K562 (cell line): Measurements from ENCODE around the gene ZKSCAN5. TPM values are rescaled to one million over a fixed set of nuclear protein-coding genes. Genes with fewer than 3 reads are reported as not detected.

Experiments
- CCAR2 ChIP-seq: fragments of 200-400 bp; formaldehyde crosslinking; IDR thresholded peaks from 2 replicates; pipeline ENCODE4 v1.6.1; 2017; ENCODE audit warnings: mild to moderate bottlenecking, low read depth, low read length
- CHD2 ChIP-seq: IDR thresholded peaks from 2 replicates; pipeline ENCODE4 v1.6.1; 2011; ENCODE audit warnings: low read depth, low read length
- E2F8 ChIP-seq: fragments of 450-650 bp; IDR thresholded peaks from 2 replicates; pipeline ENCODE4 v1.7.1; 2018; ENCODE audit warnings: mild to moderate bottlenecking, low read depth; ENCODE audit not compliant: partially characterized antibody
- ESRRA ChIP-seq: fragments of 450-650 bp; IDR thresholded peaks from 2 replicates; pipeline ENCODE4 v1.6.1; 2014; ENCODE audit warnings: low read depth, mild to moderate bottlenecking, moderate library complexity, borderline replicate concordance
- HOXB6 ChIP-seq: fragments of 250-450 bp; sonication (Bioruptor Pico); IDR thresholded peaks from 2 replicates; pipeline ENCODE4 v1.5.1; 2022; ENCODE audit warnings: mild to moderate bottlenecking, borderline replicate concordance
- JUND ChIP-seq, 2 experiments: IDR thresholded peaks; 2 replicates in 1 of 2; 3 replicates in 1 of 2; pipeline ENCODE4 v1.6.1; 2011; ENCODE audit warnings: borderline replicate concordance in 2 of 2, low read depth in 2 of 2, low read length in 2 of 2, improper control_type of control experiment in 1 of 2, missing biosample characterization in 1 of 2, missing genetic modification characterization in 1 of 2, missing genetic modification reagents in 1 of 2
- KAT7 ChIP-seq: sonication (generic); formaldehyde crosslinking; IDR thresholded peaks from 2 replicates; pipeline ENCODE4 v1.8.0; 2022; ENCODE audit warnings: missing genetic modification reagents, mild to moderate bottlenecking, borderline replicate concordance
- KDM5B ChIP-seq: fragments of 200-600 bp; sonication (generic); IDR thresholded peaks from 2 replicates; pipeline ENCODE4 v1.6.1; 2012; ENCODE audit warnings: low read depth, mild to moderate bottlenecking, moderate library complexity, low read length, control low read depth, inconsistent platforms; ENCODE audit not compliant: insufficient replicate concordance
- KLF6 ChIP-seq: fragments of 250-450 bp; sonication (Bioruptor Pico); IDR thresholded peaks from 2 replicates; pipeline ENCODE4 v1.4.0; 2020; ENCODE audit warnings: mild to moderate bottlenecking, moderate library complexity, borderline replicate concordance
- MIER1 ChIP-seq: fragments of 450-650 bp; IDR thresholded peaks from 2 replicates; pipeline ENCODE4 v1.6.1; 2016; ENCODE audit warnings: antibody characterized with exemption, mild to moderate bottlenecking, low read depth
- NR2C1 ChIP-seq, 2 experiments: fragments of 450-650 bp; IDR thresholded peaks; 2 replicates each; pipeline ENCODE4 v1.6.1; 2017; ENCODE audit warnings: mild to moderate bottlenecking in 2 of 2, antibody characterized with exemption in 1 of 2, inconsistent platforms in 1 of 2, missing compliant biosample characterization in 1 of 2, missing genetic modification characterization in 1 of 2
- SIN3B ChIP-seq: fragments of 450-650 bp; IDR thresholded peaks from 2 replicates; pipeline ENCODE4 v1.6.1; 2017; ENCODE audit warnings: low read depth, mild to moderate bottlenecking, moderate library complexity
- ZFP36 ChIP-seq: fragments of 150-350 bp; IDR thresholded peaks from 2 replicates; pipeline ENCODE4 v1.6.1; 2018; ENCODE audit warnings: low read length, low read depth; ENCODE audit not compliant: partially characterized antibody
- ZFX ChIP-seq: sonication (generic); formaldehyde crosslinking; IDR thresholded peaks from 2 replicates; pipeline ENCODE4 v1.8.0; 2022; ENCODE audit warnings: mild to moderate bottlenecking, missing genetic modification reagents, moderate library complexity
- ZNF695 ChIP-seq: fragments of 450-650 bp; formaldehyde crosslinking; IDR thresholded peaks from 2 replicates; pipeline ENCODE4 v1.4.0; 2020; ENCODE audit warnings: mild to moderate bottlenecking, moderate library complexity
- polyA plus RNA-seq, 8 experiments: library from polyadenylated mRNA; depleted of rRNA in 4 of 8; stranded (reverse) in 5 of 8; unstranded in 3 of 8; fragments of >200 nt; fragmentation: Nextera tagmentation in 2 of 8; fragmentation: Illumina TruSeq in 1 of 8; extraction: Ambion mirVana in 2 of 8; extraction: Trizol in 1 of 8; gene quantifications; 2 replicates each; pipeline versions ENCODE4 v1.2.1 to v1.2.3, GENCODE V29; 2011 to 2014; ENCODE audit warnings: inconsistent platforms in 1 of 8, missing spikeins in 1 of 8
- total RNA-seq, 7 experiments: library from RNA; depleted of rRNA in 6 of 7; stranded (reverse); fragments of >200 nt in 6 of 7; fragmentation: Illumina TruSeq in 2 of 7; extraction: Trizol in 2 of 7; gene quantifications; 2 replicates each; pipeline versions ENCODE4 v1.2.1 to v1.2.3, GENCODE V29; 2011 to 2021; ENCODE audit warnings: low replicate concordance in 1 of 7
- TF ChIP-seq, protein P1 (sequence below): fragments of 450-650 bp; formaldehyde crosslinking; IDR thresholded peaks from 2 replicates; pipeline ENCODE4 v1.4.0; 2020; ENCODE audit warnings: mild to moderate bottlenecking, moderate library complexity
- TF ChIP-seq, protein P2 (sequence below), 2 experiments: fragments of 450-650 bp in 1 of 2; sonication (generic) in 1 of 2; formaldehyde crosslinking in 1 of 2; IDR thresholded peaks in 1 of 2; conservative IDR thresholded peaks in 1 of 2; 2 replicates each; pipeline versions ENCODE4 v1.6.1 to v1.8.1; 2016 to 2023; ENCODE audit warnings: mild to moderate bottlenecking in 2 of 2, moderate library complexity in 2 of 2, inconsistent platforms in 1 of 2, missing genetic modification reagents in 1 of 2
- TF ChIP-seq, protein P3 (sequence below): sonication (generic); formaldehyde crosslinking; IDR thresholded peaks from 2 replicates; pipeline ENCODE4 v1.5.0; 2020; ENCODE audit warnings: missing genetic modification reagents

Gene ZKSCAN5
- total and polyA plus RNA-seq, 9 of the 15 experiments (the other 6 are each of a cell fraction or from before 2014, with no cell fraction given), result 4.2 to 19.0 (median 15.0) TPM

- TF ChIP-seq, protein P1, sequence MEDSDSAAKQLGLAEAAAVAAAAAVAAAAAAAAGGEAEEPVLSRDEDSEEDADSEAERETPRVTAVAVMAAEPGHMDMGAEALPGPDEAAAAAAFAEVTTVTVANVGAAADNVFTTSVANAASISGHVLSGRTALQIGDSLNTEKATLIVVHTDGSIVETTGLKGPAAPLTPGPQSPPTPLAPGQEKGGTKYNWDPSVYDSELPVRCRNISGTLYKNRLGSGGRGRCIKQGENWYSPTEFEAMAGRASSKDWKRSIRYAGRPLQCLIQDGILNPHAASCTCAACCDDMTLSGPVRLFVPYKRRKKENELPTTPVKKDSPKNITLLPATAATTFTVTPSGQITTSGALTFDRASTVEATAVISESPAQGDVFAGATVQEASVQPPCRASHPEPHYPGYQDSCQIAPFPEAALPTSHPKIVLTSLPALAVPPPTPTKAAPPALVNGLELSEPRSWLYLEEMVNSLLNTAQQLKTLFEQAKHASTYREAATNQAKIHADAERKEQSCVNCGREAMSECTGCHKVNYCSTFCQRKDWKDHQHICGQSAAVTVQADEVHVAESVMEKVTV (CRISPR knock-in tag), result no peak
- TF ChIP-seq, protein P2, sequence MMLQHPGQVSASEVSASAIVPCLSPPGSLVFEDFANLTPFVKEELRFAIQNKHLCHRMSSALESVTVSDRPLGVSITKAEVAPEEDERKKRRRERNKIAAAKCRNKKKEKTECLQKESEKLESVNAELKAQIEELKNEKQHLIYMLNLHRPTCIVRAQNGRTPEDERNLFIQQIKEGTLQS (IDR thresholded peaks at IDR 0.05), result peak; percentile 56
- TF ChIP-seq, protein P2 (CRISPR knock-in tag; conservative IDR thresholded peaks at IDR 0.05), result no peak; the same call in 1 of the 2 replicates
- TF ChIP-seq E2F8, result peak; percentile 29
- TF ChIP-seq ZFX (CRISPR knock-in tag), result peak; percentile 64; the same call in 1 of the 2 replicates
- TF ChIP-seq MIER1, result no peak
- TF ChIP-seq ZNF695 (CRISPR knock-in tag), result peak; percentile 56; the same call in 1 of the 2 replicates
- peak; percentile 79 for TF ChIP-seq NR2C1 (IDR thresholded peaks at IDR 0.05)
- TF ChIP-seq NR2C1 (tag; IDR thresholded peaks at IDR 0.05), result no peak
- peak; percentile 71; the same call in 1 of the 2 replicates for TF ChIP-seq CHD2
- TF ChIP-seq, protein P3, sequence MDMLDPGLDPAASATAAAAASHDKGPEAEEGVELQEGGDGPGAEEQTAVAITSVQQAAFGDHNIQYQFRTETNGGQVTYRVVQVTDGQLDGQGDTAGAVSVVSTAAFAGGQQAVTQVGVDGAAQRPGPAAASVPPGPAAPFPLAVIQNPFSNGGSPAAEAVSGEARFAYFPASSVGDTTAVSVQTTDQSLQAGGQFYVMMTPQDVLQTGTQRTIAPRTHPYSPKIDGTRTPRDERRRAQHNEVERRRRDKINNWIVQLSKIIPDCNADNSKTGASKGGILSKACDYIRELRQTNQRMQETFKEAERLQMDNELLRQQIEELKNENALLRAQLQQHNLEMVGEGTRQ (CRISPR knock-in tag), result peak; percentile 99
- TF ChIP-seq CCAR2, result no peak
- TF ChIP-seq ESRRA, result 0 out of 2 replicates have a peak, but pooled peaks have one; percentile 29
- TF ChIP-seq KDM5B, result peak; percentile 84
- no peak; the same call in 1 of the 2 replicates for TF ChIP-seq KLF6
- no peak for TF ChIP-seq KAT7 (CRISPR knock-in tag)
- no peak for TF ChIP-seq ZFP36
- no peak for TF ChIP-seq HOXB6 (CRISPR knock-in tag)
- TF ChIP-seq SIN3B, result peak; percentile 76
- peak; percentile 63 for TF ChIP-seq JUND (IDR thresholded peaks at IDR 0.05; ENCODE audit: borderline replicate concordance, low read depth, low read length)
- no peak; the same call in 2 of the 3 replicates for TF ChIP-seq JUND (tag; IDR thresholded peaks at IDR 0.05; ENCODE audit: borderline replicate concordance, low read depth, low read length)
These were observed 31.7 kb upstream of the ZKSCAN5 start, which contains the start of gene ZNF789 (continued) for GRCh38 chr7:99472561-99473314.
